ENCODE results near the gene AKT3.

GRCh38 chr1:243572940-243573339 is 277.1 kb downstream of the AKT3 start:
- TF ChIP-seq CTCF (IDR thresholded peaks at IDR 0.05 in 4 of 5, conservative IDR thresholded peaks at IDR 0.05 in 1 of 5) (no peak), POLR2A (IDR thresholded peaks at IDR 0.05) (no peak)

Measured in gastrocnemius medialis (tissue), 4 donors.